Activated CD8-positive, alpha-beta memory T cell treated with anti-CD3 and anti-CD28 coated beads, Interleukin-2, amount 50 U/mL, for 1 hour (primary cell): Measurements from ENCODE around the gene KLF8.
"Not testable (repeated sequence)": the region's sequence is repeated elsewhere in the genome, so short reads cannot be mapped to it uniquely, and the experiment has no call there.

Source experiments
- DNase-seq: peaks from one replicate; pipeline ENCODE4 v3.0.0-alpha.2; 2020; ENCODE audit errors: extremely low read depth

Gene KLF8

GRCh38 chrX:56232221-56233082, at the start of gene KLF8:
KLF8 (plus strand) TSS chrX:56232356; CDS start chrX:56233335, 979 bp downstream.
- DNase-seq: no peak

GRCh38 chrX:56206945-56207344, 25.2 kb upstream of the KLF8 start:
- not testable (repeated sequence) for DNase-seq

- no peak for DNase-seq
Observed at GRCh38 chrX:56211701-56212100, 20.5 kb upstream of the KLF8 start.

GRCh38 chrX:56216332-56216731, 15.8 kb upstream of the KLF8 start:
- no peak for DNase-seq

- DNase-seq: no peak
Observed at GRCh38 chrX:56219700-56220099, 12.5 kb upstream of the KLF8 start.

GRCh38 chrX:56221101-56221500, 11.1 kb upstream of the KLF8 start:
- no peak for DNase-seq

GRCh38 chrX:56222473-56223000, 9.6 kb upstream of the KLF8 start:
- DNase-seq: no peak

- DNase-seq: no peak
Observed at GRCh38 chrX:56226980-56227379, 5.2 kb upstream of the KLF8 start.

GRCh38 chrX:56228914-56229313, 3.2 kb upstream of the KLF8 start:
- DNase-seq: no peak

- no peak for DNase-seq
Observed at GRCh38 chrX:56231537-56232090, 542 bp upstream of the KLF8 start.

- DNase-seq: no peak
Observed at GRCh38 chrX:56233100-56233499, 944 bp downstream of the KLF8 start.

GRCh38 chrX:56233682-56234081, 1.5 kb downstream of the KLF8 start:
- DNase-seq: no peak

- DNase-seq: no peak
Observed at GRCh38 chrX:56248492-56248891, 16.3 kb downstream of the KLF8 start.

GRCh38 chrX:56253832-56254703, 21.9 kb downstream of the KLF8 start:
- DNase-seq: no peak

- no peak for DNase-seq
Observed at GRCh38 chrX:56268888-56269287, 36.7 kb downstream of the KLF8 start.

GRCh38 chrX:56278692-56279091, 46.5 kb downstream of the KLF8 start:
- DNase-seq: no peak

- no peak for DNase-seq
Observed at GRCh38 chrX:56279863-56280262, 47.7 kb downstream of the KLF8 start.

- DNase-seq: no peak
Observed at GRCh38 chrX:56281789-56282188, 49.6 kb downstream of the KLF8 start.

- no peak for DNase-seq
Observed at GRCh38 chrX:56284269-56284668, 52.1 kb downstream of the KLF8 start.

GRCh38 chrX:56288608-56289007, 56.5 kb downstream of the KLF8 start:
- no peak for DNase-seq

- no peak for DNase-seq
Observed at GRCh38 chrX:56289449-56289848, 57.3 kb downstream of the KLF8 start.

- DNase-seq: no peak
Observed at GRCh38 chrX:56308726-56309125, 76.6 kb downstream of the KLF8 start.
